ENCODE data around the gene ZFPM1.

- TF ChIP-seq, protein P1, sequence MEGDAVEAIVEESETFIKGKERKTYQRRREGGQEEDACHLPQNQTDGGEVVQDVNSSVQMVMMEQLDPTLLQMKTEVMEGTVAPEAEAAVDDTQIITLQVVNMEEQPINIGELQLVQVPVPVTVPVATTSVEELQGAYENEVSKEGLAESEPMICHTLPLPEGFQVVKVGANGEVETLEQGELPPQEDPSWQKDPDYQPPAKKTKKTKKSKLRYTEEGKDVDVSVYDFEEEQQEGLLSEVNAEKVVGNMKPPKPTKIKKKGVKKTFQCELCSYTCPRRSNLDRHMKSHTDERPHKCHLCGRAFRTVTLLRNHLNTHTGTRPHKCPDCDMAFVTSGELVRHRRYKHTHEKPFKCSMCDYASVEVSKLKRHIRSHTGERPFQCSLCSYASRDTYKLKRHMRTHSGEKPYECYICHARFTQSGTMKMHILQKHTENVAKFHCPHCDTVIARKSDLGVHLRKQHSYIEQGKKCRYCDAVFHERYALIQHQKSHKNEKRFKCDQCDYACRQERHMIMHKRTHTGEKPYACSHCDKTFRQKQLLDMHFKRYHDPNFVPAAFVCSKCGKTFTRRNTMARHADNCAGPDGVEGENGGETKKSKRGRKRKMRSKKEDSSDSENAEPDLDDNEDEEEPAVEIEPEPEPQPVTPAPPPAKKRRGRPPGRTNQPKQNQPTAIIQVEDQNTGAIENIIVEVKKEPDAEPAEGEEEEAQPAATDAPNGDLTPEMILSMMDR (IDR thresholded peaks at IDR 0.05), result no peak
- no peak for TF ChIP-seq POLR2A (IDR thresholded peaks at IDR 0.05)
Measured at GRCh38 chr16:88451586-88452481, 1.2 kb upstream of the ZFPM1 start.
